HG02759 (cell line): ENCODE data around the gene INTS3.

ENCODE experiments used
- ATAC-seq: cut with Tn5 transposase; IDR thresholded peaks from one replicate; pipeline ENCODE4 v1.9.1; 2021; ENCODE audit warnings: mild to moderate bottlenecking, moderate library complexity; ENCODE audit not compliant: unreplicated experiment

INTS3 gene, protein sequence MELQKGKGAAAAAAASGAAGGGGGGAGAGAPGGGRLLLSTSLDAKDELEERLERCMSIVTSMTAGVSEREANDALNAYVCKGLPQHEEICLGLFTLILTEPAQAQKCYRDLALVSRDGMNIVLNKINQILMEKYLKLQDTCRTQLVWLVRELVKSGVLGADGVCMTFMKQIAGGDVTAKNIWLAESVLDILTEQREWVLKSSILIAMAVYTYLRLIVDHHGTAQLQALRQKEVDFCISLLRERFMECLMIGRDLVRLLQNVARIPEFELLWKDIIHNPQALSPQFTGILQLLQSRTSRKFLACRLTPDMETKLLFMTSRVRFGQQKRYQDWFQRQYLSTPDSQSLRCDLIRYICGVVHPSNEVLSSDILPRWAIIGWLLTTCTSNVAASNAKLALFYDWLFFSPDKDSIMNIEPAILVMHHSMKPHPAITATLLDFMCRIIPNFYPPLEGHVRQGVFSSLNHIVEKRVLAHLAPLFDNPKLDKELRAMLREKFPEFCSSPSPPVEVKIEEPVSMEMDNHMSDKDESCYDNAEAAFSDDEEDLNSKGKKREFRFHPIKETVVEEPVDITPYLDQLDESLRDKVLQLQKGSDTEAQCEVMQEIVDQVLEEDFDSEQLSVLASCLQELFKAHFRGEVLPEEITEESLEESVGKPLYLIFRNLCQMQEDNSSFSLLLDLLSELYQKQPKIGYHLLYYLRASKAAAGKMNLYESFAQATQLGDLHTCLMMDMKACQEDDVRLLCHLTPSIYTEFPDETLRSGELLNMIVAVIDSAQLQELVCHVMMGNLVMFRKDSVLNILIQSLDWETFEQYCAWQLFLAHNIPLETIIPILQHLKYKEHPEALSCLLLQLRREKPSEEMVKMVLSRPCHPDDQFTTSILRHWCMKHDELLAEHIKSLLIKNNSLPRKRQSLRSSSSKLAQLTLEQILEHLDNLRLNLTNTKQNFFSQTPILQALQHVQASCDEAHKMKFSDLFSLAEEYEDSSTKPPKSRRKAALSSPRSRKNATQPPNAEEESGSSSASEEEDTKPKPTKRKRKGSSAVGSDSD

DNA sequence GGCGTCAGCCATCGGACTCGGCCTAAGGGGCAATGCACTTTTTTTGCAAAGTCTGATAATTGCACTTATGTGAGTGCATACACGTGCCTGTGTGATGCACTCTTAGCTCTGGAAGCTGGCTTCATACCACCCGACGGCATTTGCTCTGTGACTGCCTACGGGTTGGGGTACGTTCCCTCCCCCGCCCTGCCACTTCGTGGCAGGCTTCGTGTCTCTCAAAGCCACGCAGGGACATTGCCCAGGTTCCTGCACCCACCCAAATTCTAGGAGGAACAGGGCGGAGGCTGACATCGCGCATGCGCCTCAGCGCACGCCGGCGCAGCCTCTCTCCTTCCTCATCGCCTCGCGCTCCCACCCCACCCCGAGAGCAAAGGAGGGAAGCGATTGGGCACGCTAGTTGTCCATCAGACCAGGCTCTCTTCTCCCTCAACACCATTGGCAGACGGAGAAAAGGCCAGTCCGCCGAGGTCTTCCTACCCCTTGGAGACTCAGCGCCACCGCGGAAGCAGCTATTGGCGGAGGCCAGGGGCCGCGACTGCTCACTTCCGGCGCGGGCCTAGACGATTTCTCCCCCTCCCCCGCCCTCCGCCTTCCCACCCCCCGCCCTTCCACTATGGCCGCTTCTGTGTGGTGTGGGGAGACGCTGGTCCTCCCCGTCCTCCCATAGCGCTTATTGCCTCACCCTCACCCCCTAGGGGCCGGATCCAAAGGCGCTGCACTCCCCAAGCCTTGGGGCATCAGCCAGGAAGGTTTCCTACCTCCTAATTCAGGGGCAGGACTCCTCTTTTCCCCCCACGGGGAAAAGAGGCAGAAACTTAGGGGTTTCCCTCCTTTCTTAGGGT, at the start of gene INTS3:
INTS3 (plus strand) TSS at position 588 of the 842 bp plus-strand sequence. CDS start 585 bp downstream, outside the sequence.
- peak; percentile 97 for ATAC-seq

DNA sequence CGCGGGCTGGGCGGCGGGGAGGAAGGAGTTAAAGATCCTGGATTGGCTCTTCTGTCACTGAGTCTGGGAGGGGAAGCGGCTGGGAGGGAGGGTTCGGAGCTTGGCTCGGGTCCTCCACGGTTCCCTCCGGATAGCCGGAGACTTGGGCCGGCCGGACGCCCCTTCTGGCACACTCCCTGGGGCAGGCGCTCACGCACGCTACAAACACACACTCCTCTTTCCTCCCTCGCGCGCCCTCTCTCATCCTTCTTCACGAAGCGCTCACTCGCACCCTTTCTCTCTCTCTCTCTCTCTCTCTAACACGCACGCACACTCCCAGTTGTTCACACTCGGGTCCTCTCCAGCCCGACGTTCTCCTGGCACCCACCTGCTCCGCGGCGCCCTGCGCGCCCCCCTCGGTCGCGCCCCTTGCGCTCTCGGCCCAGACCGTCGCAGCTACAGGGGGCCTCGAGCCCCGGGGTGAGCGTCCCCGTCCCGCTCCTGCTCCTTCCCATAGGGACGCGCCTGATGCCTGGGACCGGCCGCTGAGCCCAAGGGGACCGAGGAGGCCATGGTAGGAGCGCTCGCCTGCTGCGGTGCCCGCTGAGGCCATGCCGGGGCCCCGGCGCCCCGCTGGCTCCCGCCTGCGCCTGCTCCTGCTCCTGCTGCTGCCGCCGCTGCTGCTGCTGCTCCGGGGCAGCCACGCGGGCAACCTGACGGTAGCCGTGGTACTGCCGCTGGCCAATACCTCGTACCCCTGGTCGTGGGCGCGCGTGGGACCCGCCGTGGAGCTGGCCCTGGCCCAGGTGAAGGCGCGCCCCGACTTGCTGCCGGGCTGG, 49.1 kb upstream of the INTS3 start, which contains the start of gene NPR1:
NPR1 (plus strand) TSS at position 170 of the 818 bp plus-strand sequence; CDS start at position 591, 421 bp downstream.
- no peak for ATAC-seq

DNA sequence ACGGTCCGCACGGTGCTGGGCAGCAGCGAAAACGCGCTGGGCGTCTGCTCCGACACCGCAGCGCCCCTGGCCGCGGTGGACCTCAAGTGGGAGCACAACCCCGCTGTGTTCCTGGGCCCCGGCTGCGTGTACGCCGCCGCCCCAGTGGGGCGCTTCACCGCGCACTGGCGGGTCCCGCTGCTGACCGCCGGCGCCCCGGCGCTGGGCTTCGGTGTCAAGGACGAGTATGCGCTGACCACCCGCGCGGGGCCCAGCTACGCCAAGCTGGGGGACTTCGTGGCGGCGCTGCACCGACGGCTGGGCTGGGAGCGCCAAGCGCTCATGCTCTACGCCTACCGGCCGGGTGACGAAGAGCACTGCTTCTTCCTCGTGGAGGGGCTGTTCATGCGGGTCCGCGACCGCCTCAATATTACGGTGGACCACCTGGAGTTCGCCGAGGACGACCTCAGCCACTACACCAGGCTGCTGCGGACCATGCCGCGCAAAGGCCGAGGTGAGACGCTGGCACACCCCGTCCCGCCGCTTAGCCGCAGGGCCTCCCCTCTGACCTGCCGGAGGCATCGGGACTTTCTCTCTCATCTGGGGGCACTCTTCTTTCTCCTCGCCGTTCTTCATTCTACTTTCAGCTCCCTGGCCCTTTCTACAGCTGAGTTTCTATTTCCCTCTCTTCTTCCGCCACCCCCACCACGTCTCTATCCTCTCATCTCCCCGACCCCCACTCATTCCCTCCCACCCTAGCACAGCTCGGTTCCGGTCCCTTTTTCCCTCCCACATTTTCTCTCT, 48.3 kb upstream of the INTS3 start:
- ATAC-seq: no peak

DNA sequence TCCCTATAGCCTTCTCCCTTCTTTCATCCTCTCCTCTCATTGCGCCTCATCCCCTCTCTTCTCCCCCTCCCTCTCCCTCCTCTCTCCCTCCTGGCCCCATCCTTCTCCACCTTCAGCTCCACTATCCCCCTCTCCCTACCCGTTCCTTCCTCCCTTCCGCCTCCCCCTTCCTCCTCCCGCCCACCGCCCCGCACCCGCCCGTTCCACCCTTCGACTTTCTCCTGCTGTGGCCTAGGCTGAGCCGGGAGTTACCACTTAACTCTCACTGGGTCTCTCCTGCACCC, 47.8 kb upstream of the INTS3 start:
- ATAC-seq: no peak

DNA sequence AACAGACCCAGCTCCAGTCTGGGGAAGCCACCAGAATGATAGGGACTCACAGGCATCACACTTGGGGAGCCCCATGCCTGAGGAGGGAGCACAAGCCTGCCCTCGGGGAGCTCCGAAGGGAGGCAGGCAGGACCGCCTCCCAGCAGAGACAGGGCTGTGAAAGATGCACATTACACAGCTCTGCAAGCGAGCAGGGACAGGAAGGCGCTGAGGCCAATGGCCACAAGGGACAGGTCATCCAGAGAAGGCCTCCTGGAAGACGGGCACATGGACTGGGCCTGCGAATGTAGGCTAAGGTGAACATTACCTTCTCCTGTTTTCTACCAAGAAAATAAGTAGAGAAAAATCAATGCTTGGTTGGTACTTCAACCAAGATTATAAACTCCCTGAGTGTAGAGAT, 45.1 kb upstream of the INTS3 start:
- no peak for ATAC-seq

DNA sequence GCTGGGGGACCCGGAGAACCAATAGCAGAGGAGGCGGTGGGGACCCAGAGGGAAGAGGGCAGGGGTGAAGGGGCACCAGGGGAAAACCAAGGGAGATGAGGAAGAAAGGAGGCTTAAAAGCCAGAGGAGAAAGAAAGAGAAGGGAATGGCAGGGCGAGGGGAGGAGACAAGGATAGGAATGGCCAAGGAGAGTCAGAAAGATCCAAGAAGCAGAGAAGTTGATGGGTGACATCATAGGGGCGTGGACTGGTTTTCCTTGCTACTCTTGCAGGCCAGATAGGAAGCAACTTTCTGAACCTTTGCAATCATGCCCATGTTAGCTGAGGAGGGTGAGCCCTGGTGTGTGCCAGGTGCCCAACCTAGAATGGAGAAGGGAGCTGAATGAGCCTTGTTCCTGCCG, 44.0 kb upstream of the INTS3 start:
- ATAC-seq: no peak

- no peak for ATAC-seq
Measured at GRCh38 chr1:153684892-153685291, 43.0 kb upstream of the INTS3 start.

- ATAC-seq: no peak
Measured at GRCh38 chr1:153685544-153686340, 42.1 kb upstream of the INTS3 start.

GRCh38 chr1:153687346-153688125, 40.3 kb upstream of the INTS3 start:
- no peak for ATAC-seq

DNA sequence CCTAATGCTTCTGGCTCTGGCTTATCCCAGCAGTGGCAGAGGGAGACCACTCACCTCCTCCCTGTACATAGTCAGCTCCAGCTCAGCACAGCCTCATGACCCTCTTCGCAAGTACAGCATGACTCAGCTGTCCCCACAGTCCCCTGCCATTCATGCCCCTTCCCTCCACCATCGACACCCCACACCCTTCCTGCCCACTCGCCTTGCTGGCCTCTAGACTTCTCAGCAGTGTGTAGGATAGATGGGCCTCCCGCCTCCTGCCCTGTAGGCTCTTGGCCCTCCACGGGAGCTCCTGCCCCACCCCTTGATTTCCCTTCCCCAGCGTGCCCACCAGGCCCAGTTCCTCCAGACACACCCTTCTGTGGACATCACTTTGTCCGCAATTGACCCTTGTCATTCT, 39.6 kb upstream of the INTS3 start:
- ATAC-seq: no peak

DNA sequence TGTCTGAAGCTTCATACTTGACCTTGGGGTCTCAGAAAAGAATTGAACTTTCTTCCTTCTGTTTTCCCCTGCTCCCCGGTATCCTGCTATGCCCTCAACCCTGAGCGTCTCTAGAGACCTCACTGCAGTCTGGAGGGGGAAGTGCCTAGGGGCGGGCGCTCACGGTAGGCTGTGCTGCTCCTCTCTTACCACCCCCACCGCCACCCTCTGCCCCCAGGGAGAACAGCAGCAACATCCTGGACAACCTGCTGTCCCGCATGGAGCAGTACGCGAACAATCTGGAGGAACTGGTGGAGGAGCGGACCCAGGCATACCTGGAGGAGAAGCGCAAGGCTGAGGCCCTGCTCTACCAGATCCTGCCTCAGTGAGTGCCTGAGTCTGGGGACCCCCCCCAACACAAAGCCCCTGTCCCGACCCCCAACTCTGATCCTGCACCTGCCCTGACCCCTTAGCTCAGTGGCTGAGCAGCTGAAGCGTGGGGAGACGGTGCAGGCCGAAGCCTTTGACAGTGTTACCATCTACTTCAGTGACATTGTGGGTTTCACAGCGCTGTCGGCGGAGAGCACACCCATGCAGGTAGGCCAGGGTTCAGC, 39.0 kb upstream of the INTS3 start:
- no peak for ATAC-seq

GRCh38 chr1:153693466-153693865, 34.4 kb upstream of the INTS3 start:
- ATAC-seq: no peak

- no peak for ATAC-seq
Measured at GRCh38 chr1:153696741-153697140, 31.1 kb upstream of the INTS3 start.

DNA sequence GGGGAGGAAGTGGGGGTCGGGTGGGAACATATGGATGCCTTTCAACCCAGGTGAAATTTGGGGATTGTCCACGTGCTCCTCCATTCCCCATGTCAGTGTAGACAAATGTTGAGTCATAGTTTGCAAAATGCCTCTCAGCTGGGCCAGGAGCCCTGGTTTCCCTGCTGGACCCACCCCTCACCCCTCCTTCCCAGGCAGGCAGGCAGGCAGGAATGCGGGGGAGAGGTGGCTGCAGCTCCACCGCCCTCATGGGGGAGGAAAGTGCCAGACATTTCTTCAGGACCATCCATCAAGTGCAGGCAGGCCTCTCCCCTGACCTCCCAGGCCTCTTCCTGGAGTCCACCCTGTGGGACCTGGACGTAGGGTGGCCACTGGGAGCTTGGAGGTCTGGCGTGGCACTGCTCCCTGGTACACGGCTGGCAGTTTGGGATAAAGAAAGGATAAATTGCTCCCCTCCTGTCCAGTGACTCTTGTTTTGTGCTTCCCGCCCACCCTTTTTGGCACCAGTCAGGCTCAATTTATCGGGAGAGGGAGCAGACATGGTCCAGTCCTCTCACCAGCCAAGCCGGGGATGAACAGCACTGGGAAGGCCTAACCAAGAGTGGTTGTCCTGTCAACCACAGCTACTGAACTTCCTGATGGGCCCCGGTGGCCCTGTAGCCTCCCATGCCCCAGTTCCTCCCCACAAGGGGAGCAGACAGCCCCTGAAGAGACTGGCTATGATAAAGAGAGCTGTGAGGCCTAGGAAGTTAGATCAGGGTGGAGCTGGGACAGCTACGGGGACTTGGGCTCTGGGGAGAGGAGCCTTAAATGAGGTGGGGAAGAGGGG, 30.4 kb upstream of the INTS3 start:
- ATAC-seq: no peak

DNA sequence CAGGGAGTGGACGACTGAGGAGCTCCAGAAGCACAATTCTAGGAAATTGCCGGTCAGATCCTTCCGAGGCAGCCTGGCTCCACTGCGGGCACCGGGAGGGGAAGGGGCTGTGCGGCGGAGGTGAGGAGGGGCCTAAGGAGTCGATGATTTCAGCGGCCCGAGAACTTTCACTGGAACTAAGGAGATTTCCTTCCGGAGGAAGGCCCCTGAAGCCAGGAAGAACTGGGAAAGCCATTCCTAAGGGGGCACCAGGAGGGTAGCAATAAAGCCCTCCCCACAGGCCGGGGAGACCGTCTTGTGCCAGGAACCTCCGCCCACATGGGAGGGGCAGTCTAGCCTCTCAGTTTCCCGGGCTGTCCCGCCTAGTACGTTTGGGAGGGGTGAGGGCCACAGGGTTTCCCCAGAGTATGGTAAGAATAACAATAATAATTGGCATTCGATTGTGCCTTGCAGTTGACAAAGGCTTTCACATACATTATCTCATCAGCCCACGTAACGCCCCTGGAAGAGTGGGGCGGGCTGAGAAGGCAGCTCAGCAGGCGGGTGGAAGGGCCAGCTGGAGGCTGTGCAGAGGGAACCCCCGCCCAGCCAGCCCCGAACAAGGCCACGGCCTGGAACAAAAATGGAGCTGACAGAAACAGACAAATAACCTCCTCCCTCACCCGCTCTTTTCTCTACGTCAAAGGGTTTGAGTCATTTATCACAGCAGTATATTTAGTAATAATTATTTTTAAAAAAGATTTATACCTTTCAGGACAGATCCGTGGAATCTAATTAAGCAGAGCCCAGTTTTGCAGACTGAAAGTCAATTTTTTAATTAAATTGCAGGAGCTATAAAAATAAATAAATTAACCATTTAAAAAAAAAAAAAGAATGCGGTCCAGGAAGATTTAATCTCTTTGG, 29.6 kb upstream of the INTS3 start:
- ATAC-seq: no peak
